Fibroblast of peridontal ligament (primary cell): ENCODE data around the gene PRRT1B.
"Not testable (repeated sequence)": the region's sequence is repeated elsewhere in the genome, so short reads cannot be mapped to it uniquely, and the experiment has no call there.

Source experiments
- DNase-seq: peaks from one replicate; pipeline ENCODE4 v3.0.0-alpha.2; 2010; ENCODE audit errors: extremely low read depth

PRRT1B gene

GRCh38 chr9:131550465-131550864 lies 5.1 kb downstream of the PRRT1B start:
- DNase-seq = not testable (repeated sequence)

GRCh38 chr9:131552030-131552429 lies 6.7 kb downstream of the PRRT1B start:
- no peak for DNase-seq

GRCh38 chr9:131554087-131554842 lies 8.9 kb downstream of the PRRT1B start:
- no peak for DNase-seq

GRCh38 chr9:131554843-131555351 lies 9.6 kb downstream of the PRRT1B start:
- no peak for DNase-seq

- no peak for DNase-seq
Measured at GRCh38 chr9:131555841-131556673, 10.7 kb downstream of the PRRT1B start.

- no peak for DNase-seq
Measured at GRCh38 chr9:131557855-131558548, 12.7 kb downstream of the PRRT1B start.

GRCh38 chr9:131559421-131560000 lies 14.2 kb downstream of the PRRT1B start:
- DNase-seq = peak; percentile 7

- peak; percentile 5 for DNase-seq
Measured at GRCh38 chr9:131562032-131562959, 17.0 kb downstream of the PRRT1B start.

- DNase-seq = no peak
Measured at GRCh38 chr9:131565369-131565768, 20.0 kb downstream of the PRRT1B start.

- no peak for DNase-seq
Measured at GRCh38 chr9:131566158-131566557, 20.8 kb downstream of the PRRT1B start.

- no peak for DNase-seq
Measured at GRCh38 chr9:131567910-131568309, 22.6 kb downstream of the PRRT1B start.

GRCh38 chr9:131574730-131575640 lies 29.7 kb downstream of the PRRT1B start:
- no peak for DNase-seq

- DNase-seq = no peak
Measured at GRCh38 chr9:131575946-131576853, 30.9 kb downstream of the PRRT1B start.

- no peak for DNase-seq
Measured at GRCh38 chr9:131577005-131578000, 32.0 kb downstream of the PRRT1B start.

GRCh38 chr9:131578021-131578420 lies 32.7 kb downstream of the PRRT1B start:
- no peak for DNase-seq

GRCh38 chr9:131578731-131579504 lies 33.6 kb downstream of the PRRT1B start:
- no peak for DNase-seq
